Natural killer cell treated with Interleukin-12 subunit alpha and Interleukin-12 subunit beta and Interleukin-15 and Interleukin-18, amount 100 ng/mL, for 72 hours (primary cell): Measurements from ENCODE around the gene CD69. TPM values are rescaled to one million over a fixed set of nuclear protein-coding genes. Genes with fewer than 3 reads are reported as not detected.

Source experiments
- ATAC-seq, 2 donors: fragments of 150-1000 bp; cut with Tn5 transposase in 1 of 2; sonication (Bioruptor Pico), chemical (Tn5 transposase) in 1 of 2; 2 replicates each; pipeline ENCODE4 v1.10.0; 2021
- DNase-seq: peaks from one replicate; pipeline ENCODE4 v3.0.0; 2022; ENCODE audit warnings: low spot score
- H3K27ac Mint-ChIP-seq, 2 donors: 1 replicate in 1 of 2; 2 replicates in 1 of 2; pipeline ENCODE4 v1.8.0; 2022; ENCODE audit warnings: mixed read lengths in 2 of 2, mild to moderate bottlenecking in 1 of 2, moderate library complexity in 1 of 2
- H3K27me3 Mint-ChIP-seq, 2 donors: 1 replicate in 1 of 2; 2 replicates in 1 of 2; pipeline ENCODE4 v1.8.0; 2022; ENCODE audit warnings: mixed read lengths in 2 of 2
- H3K36me3 Mint-ChIP-seq: one replicate; pipeline ENCODE4 v1.8.0; 2022; ENCODE audit warnings: mixed read lengths
- H3K4me1 Mint-ChIP-seq, 2 donors: 1 replicate in 1 of 2; 2 replicates in 1 of 2; pipeline ENCODE4 v1.8.0; 2022; ENCODE audit warnings: low read depth in 2 of 2, mixed read lengths in 2 of 2, mild to moderate bottlenecking in 1 of 2
- H3K4me3 Mint-ChIP-seq: one replicate; pipeline ENCODE4 v1.8.0; 2022; ENCODE audit warnings: mixed read lengths
- H3K9me3 Mint-ChIP-seq: 2 replicates; pipeline ENCODE4 v1.8.0; 2022; ENCODE audit warnings: mixed read lengths
- total RNA-seq, 2 donors: library from RNA; stranded (reverse); gene quantifications; one replicate each; pipeline ENCODE4 v1.2.3, GENCODE V29; 2022

The CD69 gene
- total RNA-seq, 2 donors from 2014 or later, result 53.6 to 55.6 TPM

- H3K9me3 Mint-ChIP-seq, result no peaks in the 10 kb centered on the region
- no peaks in the 10 kb centered on the region for H3K27me3 Mint-ChIP-seq
- peak overlapping the region; percentile 96 for H3K4me3 Mint-ChIP-seq
- H3K36me3 Mint-ChIP-seq, result peaks cover 31% of the 10 kb centered on the region
- peak overlapping the region; percentile 91 to 96 for H3K27ac Mint-ChIP-seq
- H3K4me1 Mint-ChIP-seq, result peaks cover 50 to 69% of the 10 kb centered on the region in 2 donors
- DNase-seq, result no peak
- peak in 1 of 2 donors; percentile 28 for ATAC-seq
Observed at GRCh38 chr12:9761419-9761781, 699 bp upstream of the CD69 start.

- H3K27me3 Mint-ChIP-seq, result no peaks in the 10 kb centered on the region
- peak overlapping the region; percentile 91 to 96 for H3K27ac Mint-ChIP-seq
- H3K4me1 Mint-ChIP-seq, result peaks cover 54 to 76% of the 10 kb centered on the region in 2 donors
- H3K4me3 Mint-ChIP-seq, result peak overlapping the region; percentile 96
- no peak for DNase-seq
- H3K36me3 Mint-ChIP-seq, result peaks cover 43% of the 10 kb centered on the region
- H3K9me3 Mint-ChIP-seq, result no peaks in the 10 kb centered on the region
- ATAC-seq, result no peak
Observed at GRCh38 chr12:9760120-9760519, 581 bp downstream of the CD69 start.

- H3K27me3 Mint-ChIP-seq, result no peaks in the 10 kb centered on the region
- H3K27ac Mint-ChIP-seq, result peak overlapping the region; percentile 91 to 96
- peak overlapping the region; percentile 96 for H3K4me3 Mint-ChIP-seq
- H3K4me1 Mint-ChIP-seq, result peaks cover 52 to 75% of the 10 kb centered on the region in 2 donors
- ATAC-seq (no peak), DNase-seq (no peak)
- peaks cover 47% of the 10 kb centered on the region for H3K36me3 Mint-ChIP-seq
- no peaks in the 10 kb centered on the region for H3K9me3 Mint-ChIP-seq
Observed at GRCh38 chr12:9759694-9760093, 1.0 kb downstream of the CD69 start.

GRCh38 chr12:9758119-9758518, 2.6 kb downstream of the CD69 start:
- Mint-ChIP-seq H3K4me3 (peak overlapping the region; percentile 96), H3K27me3 (no peaks in the 10 kb centered on the region), H3K9me3 (no peaks in the 10 kb centered on the region), H3K4me1 (peaks cover 52 to 77% of the 10 kb centered on the region in 2 donors), H3K36me3 (peaks cover 59% of the 10 kb centered on the region), H3K27ac (peak overlapping the region; percentile 91 to 96)
- ATAC-seq (no peak), DNase-seq (no peak)

GRCh38 chr12:9757433-9758025, 3.2 kb downstream of the CD69 start:
- H3K4me1 Mint-ChIP-seq, result peaks cover 49 to 78% of the 10 kb centered on the region in 2 donors
- no peaks in the 10 kb centered on the region for H3K27me3 Mint-ChIP-seq
- peak overlapping the region; percentile 91 to 96 for H3K27ac Mint-ChIP-seq
- ATAC-seq (no peak), DNase-seq (no peak)
- H3K4me3 Mint-ChIP-seq, result peak overlapping the region; percentile 96
- peaks cover 61% of the 10 kb centered on the region for H3K36me3 Mint-ChIP-seq
- no peaks in the 10 kb centered on the region for H3K9me3 Mint-ChIP-seq

- H3K4me3 Mint-ChIP-seq, result peak overlapping the region; percentile 96
- peaks cover 44 to 73% of the 10 kb centered on the region in 2 donors for H3K4me1 Mint-ChIP-seq
- H3K27me3 Mint-ChIP-seq, result no peaks in the 10 kb centered on the region
- H3K36me3 Mint-ChIP-seq, result peaks cover 63% of the 10 kb centered on the region
- no peak for DNase-seq
- no peak for ATAC-seq
- H3K27ac Mint-ChIP-seq, result peak overlapping the region; percentile 91 to 96
- H3K9me3 Mint-ChIP-seq, result no peaks in the 10 kb centered on the region
Observed at GRCh38 chr12:9756706-9757105, 4.0 kb downstream of the CD69 start.

- peak overlapping the region; percentile 96 for H3K4me3 Mint-ChIP-seq
- H3K27ac Mint-ChIP-seq, result peak overlapping the region; percentile 91 to 96
- DNase-seq (no peak), ATAC-seq (no peak)
- H3K4me1 Mint-ChIP-seq, result peaks cover 43 to 72% of the 10 kb centered on the region in 2 donors
- H3K27me3 Mint-ChIP-seq, result no peaks in the 10 kb centered on the region
- H3K36me3 Mint-ChIP-seq, result peaks cover 67% of the 10 kb centered on the region
- H3K9me3 Mint-ChIP-seq, result no peaks in the 10 kb centered on the region
Observed at GRCh38 chr12:9756170-9756569, 4.5 kb downstream of the CD69 start.

- H3K27ac Mint-ChIP-seq, result peak overlapping the region; percentile 91 to 96
Observed at GRCh38 chr12:9755567-9755966, 5.1 kb downstream of the CD69 start.

GRCh38 chr12:9755035-9755434, 5.7 kb downstream of the CD69 start:
- Mint-ChIP-seq H3K9me3 (no peaks in the 10 kb centered on the region), H3K4me3 (peak overlapping the region; percentile 77), H3K4me1 (peaks cover 43 to 75% of the 10 kb centered on the region in 2 donors), H3K36me3 (peaks cover 63% of the 10 kb centered on the region), H3K27me3 (no peaks in the 10 kb centered on the region), H3K27ac (peak overlapping the region; percentile 91 to 96)
- DNase-seq, result no peak
- no peak for ATAC-seq

More at GRCh38 chr12:9755567-9755966, 5.1 kb downstream of the CD69 start:
- peaks cover 43 to 70% of the 10 kb centered on the region in 2 donors for H3K4me1 Mint-ChIP-seq
- peak overlapping the region; percentile 77 for H3K4me3 Mint-ChIP-seq
- H3K36me3 Mint-ChIP-seq, result peaks cover 67% of the 10 kb centered on the region
- no peaks in the 10 kb centered on the region for H3K9me3 Mint-ChIP-seq
- no peak for ATAC-seq
- no peak for DNase-seq
- no peaks in the 10 kb centered on the region for H3K27me3 Mint-ChIP-seq

- Mint-ChIP-seq H3K36me3 (peaks cover 56% of the 10 kb centered on the region), H3K4me3 (peak overlapping the region; percentile 8), H3K27me3 (no peaks in the 10 kb centered on the region), H3K9me3 (no peaks in the 10 kb centered on the region), H3K27ac (peak overlapping the region; percentile 91 to 96), H3K4me1 (peaks cover 38 to 70% of the 10 kb centered on the region in 2 donors)
- no peak for DNase-seq
- no peak for ATAC-seq
Observed at GRCh38 chr12:9754099-9754927, 6.4 kb downstream of the CD69 start.

GRCh38 chr12:9753498-9753897, 7.2 kb downstream of the CD69 start:
- DNase-seq, result no peak

GRCh38 chr12:9753073-9753472, 7.6 kb downstream of the CD69 start:
- Mint-ChIP-seq H3K4me3 (peak overlapping the region; percentile 5), H3K36me3 (peaks cover 49% of the 10 kb centered on the region), H3K9me3 (no peaks in the 10 kb centered on the region), H3K27me3 (no peaks in the 10 kb centered on the region), H3K27ac (peak overlapping the region; percentile 91 to 96), H3K4me1 (peaks cover 41 to 65% of the 10 kb centered on the region in 2 donors)
- DNase-seq, result no peak
- ATAC-seq, result no peak

More at GRCh38 chr12:9753498-9753897, 7.2 kb downstream of the CD69 start:
- no peak for ATAC-seq
- Mint-ChIP-seq H3K4me3 (peak overlapping the region; percentile 5), H3K27me3 (no peaks in the 10 kb centered on the region), H3K4me1 (peaks cover 41 to 68% of the 10 kb centered on the region in 2 donors), H3K36me3 (peaks cover 53% of the 10 kb centered on the region), H3K9me3 (no peaks in the 10 kb centered on the region), H3K27ac (peak overlapping the region; percentile 91 to 96)

- DNase-seq, result no peak
- ATAC-seq, result no peak
- Mint-ChIP-seq H3K9me3 (no peaks in the 10 kb centered on the region), H3K36me3 (peaks cover 42% of the 10 kb centered on the region), H3K4me3 (no peak overlapping the region), H3K27me3 (no peaks in the 10 kb centered on the region), H3K27ac (peak overlapping the region; percentile 91 to 96), H3K4me1 (peaks cover 38 to 60% of the 10 kb centered on the region in 2 donors)
Observed at GRCh38 chr12:9752145-9752933, 8.4 kb downstream of the CD69 start.
